DOHH2 (cell line): ENCODE measurements around the gene SRGAP3.

Source experiments
- EZH2phosphoT487 ChIP-seq: fragments of 200-600 bp; sonication (generic); IDR thresholded peaks from 2 replicates; pipeline ENCODE4 v1.6.1; 2017; ENCODE audit warnings: borderline replicate concordance, mild to moderate bottlenecking, antibody characterized with exemption, low read length, moderate library complexity, mixed read lengths
- TF ChIP-seq, protein P1 (sequence below): fragments of 200-600 bp; sonication (generic); IDR thresholded peaks from one replicate; pipeline ENCODE4 v1.5.1; 2014; ENCODE audit warnings: antibody characterized with exemption, mild to moderate bottlenecking, low read depth, low read length; ENCODE audit not compliant: poor library complexity, severe bottlenecking

- no peak for TF ChIP-seq EZH2phosphoT487
- TF ChIP-seq, protein P1, sequence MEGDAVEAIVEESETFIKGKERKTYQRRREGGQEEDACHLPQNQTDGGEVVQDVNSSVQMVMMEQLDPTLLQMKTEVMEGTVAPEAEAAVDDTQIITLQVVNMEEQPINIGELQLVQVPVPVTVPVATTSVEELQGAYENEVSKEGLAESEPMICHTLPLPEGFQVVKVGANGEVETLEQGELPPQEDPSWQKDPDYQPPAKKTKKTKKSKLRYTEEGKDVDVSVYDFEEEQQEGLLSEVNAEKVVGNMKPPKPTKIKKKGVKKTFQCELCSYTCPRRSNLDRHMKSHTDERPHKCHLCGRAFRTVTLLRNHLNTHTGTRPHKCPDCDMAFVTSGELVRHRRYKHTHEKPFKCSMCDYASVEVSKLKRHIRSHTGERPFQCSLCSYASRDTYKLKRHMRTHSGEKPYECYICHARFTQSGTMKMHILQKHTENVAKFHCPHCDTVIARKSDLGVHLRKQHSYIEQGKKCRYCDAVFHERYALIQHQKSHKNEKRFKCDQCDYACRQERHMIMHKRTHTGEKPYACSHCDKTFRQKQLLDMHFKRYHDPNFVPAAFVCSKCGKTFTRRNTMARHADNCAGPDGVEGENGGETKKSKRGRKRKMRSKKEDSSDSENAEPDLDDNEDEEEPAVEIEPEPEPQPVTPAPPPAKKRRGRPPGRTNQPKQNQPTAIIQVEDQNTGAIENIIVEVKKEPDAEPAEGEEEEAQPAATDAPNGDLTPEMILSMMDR, result no peak
These were observed 148.2 kb downstream of the SRGAP3 start for GRCh38 chr3:9101286-9101685.
